GM18499 (cell line): ENCODE measurements around the gene DAPK1.
"Not testable (repeated sequence)": the region's sequence is repeated elsewhere in the genome, so short reads cannot be mapped to it uniquely, and the experiment has no call there.

ENCODE experiments used
- ATAC-seq: cut with Tn5 transposase; IDR thresholded peaks from one replicate; pipeline ENCODE4 v1.9.1; 2021; ENCODE audit warnings: moderate number of reproducible peaks; ENCODE audit not compliant: insufficient read depth, unreplicated experiment

Gene DAPK1

DNA sequence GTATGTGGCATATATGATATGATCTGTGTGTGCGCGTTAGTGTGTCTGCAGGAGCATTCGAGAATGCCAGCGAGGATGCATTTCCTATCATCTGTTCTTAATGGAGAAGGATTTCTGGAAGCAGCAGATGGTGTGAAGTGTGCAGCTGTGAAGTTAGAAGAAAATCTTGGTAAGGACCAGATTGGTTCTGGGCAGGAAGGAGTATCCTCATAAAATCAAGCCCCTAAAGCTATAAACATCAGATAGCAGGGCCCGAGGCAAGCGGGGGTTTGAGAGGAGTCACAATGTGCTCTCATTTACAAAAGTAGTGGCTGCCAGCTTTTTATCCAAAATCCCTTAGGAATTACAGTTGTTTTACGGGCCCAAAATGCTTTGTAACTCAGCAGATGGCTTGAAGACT is 40.0 kb downstream of the DAPK1 start:
- ATAC-seq = no peak

DNA sequence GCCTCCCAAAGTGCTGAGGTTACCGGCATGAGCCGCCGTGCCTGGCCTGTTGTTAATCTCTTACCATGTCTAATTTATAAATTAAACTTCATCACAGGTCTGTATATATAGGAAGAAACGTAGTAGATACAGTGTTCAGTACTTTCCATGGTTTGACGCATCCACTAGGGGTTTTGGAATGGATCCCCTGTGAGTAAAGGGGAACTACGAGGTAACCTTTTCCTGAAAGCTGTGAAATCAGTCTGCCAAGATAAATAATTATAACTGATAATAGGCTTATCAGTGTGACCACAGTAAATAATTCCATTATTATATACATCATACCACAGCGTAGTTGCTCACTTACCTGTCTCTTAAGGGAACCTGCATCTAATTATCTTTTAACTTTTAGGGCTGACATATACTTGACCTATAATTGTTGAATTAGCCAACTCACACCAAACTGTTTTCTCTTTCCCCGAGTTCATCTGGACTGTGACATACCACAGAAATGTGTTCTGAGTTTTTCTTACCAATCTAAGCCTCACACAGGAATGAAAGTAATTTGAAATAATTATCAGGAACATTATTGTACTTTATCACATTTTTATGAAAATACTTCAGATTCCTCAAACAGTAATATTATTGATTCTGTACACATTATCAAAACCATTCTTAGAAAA is 42.9 kb downstream of the DAPK1 start:
- ATAC-seq = no peak

- ATAC-seq = no peak
Observed at GRCh38 chr9:87541663-87542062, 44.0 kb downstream of the DAPK1 start.

GRCh38 chr9:87542141-87542540 is 44.5 kb downstream of the DAPK1 start:
- ATAC-seq = no peak

DNA sequence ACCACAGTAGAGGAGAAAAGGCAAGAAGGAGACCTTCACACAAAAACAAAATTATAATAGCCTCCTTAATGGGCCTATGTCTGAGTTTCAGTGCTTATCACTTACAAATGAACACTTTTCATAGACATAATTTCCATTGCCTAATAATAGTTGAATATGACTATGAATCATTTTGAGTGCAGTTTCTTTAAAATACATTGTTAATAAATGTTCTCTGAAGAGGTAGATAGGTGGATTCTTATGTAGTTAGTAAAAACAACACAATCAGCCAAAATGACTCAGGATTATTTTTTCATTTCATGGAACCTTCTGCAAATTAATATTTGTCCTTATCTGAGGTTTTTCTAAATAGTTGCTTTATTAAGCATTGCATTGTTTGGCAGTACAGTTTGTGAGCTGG is 45.6 kb downstream of the DAPK1 start:
- no peak for ATAC-seq

GRCh38 chr9:87545858-87546257 is 48.2 kb downstream of the DAPK1 start:
- no peak for ATAC-seq

DNA sequence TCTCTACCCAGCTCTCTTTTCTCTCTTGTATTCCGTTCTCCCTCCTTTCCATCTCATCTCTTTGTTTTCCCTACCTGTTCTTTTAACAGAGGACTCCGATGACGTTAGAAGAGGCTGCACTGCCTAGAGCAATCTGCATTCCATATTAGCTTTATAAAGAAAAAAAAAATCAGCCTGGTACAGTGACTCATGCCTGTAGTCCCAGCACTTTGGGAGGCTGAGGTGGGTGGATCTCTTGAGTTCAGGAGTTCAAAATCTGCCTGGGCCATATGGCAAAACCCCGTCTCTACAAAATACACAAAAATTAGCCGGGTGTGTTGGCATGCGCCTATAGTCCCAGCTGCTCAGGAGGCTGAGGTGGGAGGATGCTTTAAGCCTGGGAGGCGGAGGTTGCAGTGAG is 49.0 kb downstream of the DAPK1 start:
- ATAC-seq = no peak

- no peak for ATAC-seq
Observed at GRCh38 chr9:87547671-87548081, 50.0 kb downstream of the DAPK1 start.

- no peak for ATAC-seq
Observed at GRCh38 chr9:87548159-87548558, 50.5 kb downstream of the DAPK1 start.

DNA sequence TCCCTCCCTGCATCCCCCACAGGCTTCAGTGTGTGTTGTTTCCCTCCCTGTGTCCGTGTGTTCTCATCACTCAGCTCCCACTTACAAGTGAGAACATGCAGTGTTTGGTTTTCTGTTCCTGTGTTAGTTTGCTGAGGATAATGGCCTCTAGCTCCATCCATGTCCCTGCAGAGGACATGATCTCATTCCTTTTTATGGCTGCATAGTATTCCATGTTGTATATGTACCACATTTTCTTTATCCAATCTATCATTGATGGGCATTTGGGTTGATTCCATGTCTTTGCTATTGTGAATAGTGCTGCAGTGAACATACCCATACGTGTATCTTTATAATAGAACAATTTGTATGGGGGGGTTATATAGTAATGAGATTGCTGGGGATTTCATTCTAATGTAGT is 51.4 kb downstream of the DAPK1 start:
- not testable (repeated sequence) for ATAC-seq

DNA sequence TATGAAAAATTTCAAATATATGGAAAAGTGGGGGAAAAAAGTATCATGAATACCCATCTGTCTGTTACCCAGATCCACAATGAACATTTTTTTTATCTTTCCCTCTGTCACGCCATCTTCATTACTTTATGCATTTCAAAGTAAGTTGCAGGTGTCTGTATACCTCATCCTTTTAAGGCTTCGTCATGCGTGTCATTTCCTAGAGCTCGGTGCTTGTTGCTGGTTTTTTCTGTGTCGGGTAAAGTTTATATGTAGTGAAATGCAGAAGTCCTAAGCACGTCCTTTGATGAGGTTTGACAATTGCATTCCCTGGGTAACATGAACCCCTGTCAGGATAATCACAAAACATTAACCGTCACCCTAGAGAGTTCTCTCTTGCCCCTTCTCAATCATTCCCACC is 52.1 kb downstream of the DAPK1 start:
- no peak for ATAC-seq

- ATAC-seq = no peak
Observed at GRCh38 chr9:87550253-87550954, 52.7 kb downstream of the DAPK1 start.

- no peak for ATAC-seq
Observed at GRCh38 chr9:87551772-87552217, 54.1 kb downstream of the DAPK1 start.

DNA sequence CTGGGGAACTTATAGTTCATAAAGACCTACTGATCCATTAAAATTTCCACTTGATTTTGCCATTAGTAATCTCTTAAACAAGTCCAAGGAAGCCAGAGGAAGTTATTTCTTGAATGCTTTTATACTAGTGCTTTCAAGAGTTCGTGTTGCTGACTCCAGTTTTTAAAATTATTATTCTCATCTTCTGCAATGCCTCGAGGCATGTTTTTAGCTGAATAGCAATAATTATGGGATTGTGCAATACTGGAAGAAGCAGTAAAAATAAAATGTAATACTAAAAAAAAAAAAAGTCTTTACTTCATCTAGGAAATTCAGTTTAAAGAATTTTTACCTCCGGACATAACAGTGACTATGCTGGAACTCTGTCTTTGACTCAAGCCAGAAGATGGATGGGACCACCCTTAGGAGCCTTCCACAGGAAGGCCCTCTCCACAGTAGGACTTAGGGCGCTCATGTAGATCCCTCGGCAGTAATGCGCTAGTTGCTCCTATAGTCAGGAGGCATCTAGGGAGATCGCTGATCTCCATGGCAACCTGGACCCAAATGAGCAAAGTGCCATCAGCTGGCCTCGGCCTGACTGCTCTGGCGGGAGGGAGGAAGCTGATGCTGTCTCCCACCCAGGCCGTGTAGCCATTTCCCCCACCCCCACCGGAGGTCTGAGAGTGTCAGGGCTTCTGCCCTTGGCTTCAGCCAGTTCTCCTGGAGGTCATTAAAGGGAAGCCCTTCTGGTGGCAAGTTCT is 56.7 kb downstream of the DAPK1 start:
- ATAC-seq = no peak

DNA sequence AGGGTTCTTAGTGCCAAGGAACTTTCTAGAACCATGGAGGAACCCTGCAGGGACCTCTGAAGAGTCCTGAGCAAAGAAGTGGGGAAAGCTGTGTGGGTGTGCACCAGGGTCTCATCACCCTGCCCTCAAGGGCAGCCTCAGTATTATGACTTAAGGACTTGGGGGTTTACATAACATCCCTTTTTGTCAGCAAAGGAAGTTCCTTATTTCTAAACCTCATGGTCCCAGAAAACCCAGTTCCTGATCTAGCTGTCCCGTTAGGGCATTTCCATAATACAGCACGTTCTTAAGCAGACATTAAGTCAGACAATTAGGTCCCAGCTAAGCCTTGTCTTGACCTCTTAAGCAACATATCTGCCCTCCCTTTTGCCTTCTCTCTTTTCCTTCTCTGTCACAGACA is 57.3 kb downstream of the DAPK1 start:
- ATAC-seq = no peak

DNA sequence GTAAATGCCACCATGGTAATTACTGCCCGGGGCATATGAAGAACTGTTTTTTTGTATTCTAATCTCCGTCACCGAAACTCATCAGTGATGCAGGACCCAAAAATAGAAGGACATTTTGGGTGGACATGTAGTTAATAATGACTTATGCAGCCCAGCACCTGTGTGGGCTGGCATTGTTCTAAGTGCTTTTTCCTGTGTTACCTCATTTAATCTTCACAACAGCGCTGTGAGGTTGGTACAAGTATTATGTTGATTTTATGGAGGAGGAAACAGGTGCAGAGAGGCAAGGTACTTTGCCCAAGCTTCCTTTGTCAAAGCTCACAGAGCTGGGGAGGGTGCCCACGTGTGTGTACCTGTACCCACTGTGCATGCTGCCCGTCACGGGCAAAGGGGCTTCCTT is 58.4 kb downstream of the DAPK1 start:
- ATAC-seq = no peak

DNA sequence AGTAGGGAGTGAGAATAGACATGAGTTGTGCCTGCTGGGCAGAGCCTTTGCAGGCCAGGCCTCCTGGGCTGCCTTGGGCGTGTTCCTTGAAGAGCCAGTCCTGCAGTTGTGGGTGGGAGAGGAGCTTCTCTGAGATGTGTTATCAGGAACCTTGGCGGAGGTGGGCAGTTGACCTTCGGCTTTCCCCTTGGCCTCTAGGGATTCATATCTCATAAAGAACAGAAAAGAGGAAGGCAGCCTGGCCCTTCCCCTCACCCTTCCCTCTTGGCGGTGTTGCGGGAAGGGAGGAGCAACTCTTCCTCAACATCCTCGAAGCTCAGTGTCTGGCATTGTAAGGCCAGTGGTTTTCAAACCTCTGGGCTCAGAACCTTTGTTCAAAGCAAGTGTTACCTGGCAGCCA is 59.2 kb downstream of the DAPK1 start:
- no peak for ATAC-seq

GRCh38 chr9:87557996-87558395 is 60.3 kb downstream of the DAPK1 start:
- no peak for ATAC-seq

DNA sequence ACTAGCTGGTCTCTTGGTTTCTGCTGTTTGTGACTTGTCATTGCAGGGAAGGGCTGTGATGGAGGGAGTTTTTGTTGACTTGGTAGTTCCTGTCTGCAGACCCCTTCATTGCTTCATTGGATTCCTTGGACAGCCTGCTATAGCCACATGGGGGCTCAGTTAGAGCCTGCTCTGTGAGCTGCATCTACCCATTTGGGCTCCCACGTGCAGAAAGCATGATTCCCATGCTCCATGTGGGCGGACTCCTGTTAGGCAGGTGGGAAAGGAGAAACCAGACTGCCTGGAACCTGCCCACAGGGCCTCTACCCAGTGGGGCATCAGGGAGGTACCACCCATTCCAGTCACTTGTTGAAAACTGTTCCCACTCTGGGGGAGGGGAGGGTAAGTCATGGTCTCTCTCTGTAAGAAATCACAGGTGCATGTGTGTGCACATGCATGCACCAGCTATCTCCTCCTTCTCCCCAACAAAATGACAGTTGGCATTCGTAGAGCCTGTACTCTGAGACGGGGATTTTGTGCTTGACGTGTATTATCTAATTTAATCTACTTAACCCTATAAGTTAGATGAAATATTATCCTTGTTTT is 61.0 kb downstream of the DAPK1 start:
- ATAC-seq = no peak

DNA sequence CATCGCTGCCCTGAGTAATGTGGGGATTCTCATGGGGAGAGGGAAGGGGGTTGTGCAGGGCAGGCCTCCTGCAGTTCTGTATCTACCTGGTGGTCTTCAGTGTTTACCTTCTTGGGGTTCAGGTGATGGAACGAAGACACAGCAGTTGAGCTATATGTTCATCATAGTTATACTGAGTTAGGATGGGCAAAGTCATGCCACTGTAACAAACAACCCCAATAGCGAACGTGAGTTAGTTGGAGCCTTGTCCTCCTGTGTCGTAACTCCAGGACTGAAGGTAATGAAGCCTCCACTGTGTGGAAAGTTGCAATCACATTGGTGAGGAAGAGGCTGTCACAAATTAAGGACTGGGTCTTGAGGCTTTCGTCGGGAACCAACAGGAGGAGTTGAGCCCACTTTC is 64.4 kb downstream of the DAPK1 start:
- ATAC-seq = no peak

GRCh38 chr9:87562530-87563170 is 65.0 kb downstream of the DAPK1 start:
- ATAC-seq = no peak
